ENCODE data around the gene FMNL2.

GRCh38 chr2:152354909-152355308 is 19.9 kb downstream of the FMNL2 start:
- no peak for TF ChIP-seq EZH2phosphoT487 (IDR thresholded peaks at IDR 0.05; ENCODE audit: insufficient read depth, low read depth)
- no peak for TF ChIP-seq EZH2 (IDR thresholded peaks at IDR 0.05; ENCODE audit: insufficient read depth, poor library complexity, severe bottlenecking)
